CD4-positive, alpha-beta T cell treated with Interferon gamma for 1 hour (primary cell): ENCODE measurements around the gene TSPYL2.

ENCODE experiments used
- DNase-seq: peaks from one replicate; pipeline ENCODE4 v3.0.0-alpha.2; 2020

The TSPYL2 gene

DNA sequence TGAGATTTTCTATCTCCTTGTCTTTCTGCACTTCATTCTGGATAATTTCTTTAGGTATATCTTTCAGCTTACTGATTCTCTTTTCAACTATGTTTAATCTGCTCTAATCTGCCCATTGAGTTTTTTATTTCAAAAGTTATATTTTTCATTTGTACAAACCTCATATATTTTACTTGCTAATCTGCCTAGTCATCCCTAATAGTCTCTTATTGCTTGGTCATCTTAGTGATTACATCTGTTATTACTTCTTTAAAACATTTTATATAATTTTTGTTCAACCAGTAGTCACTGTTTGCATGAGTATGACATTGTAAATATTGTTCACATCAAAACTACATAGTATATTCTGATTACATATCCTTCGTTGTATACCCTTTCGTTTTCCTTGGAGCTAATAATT lies 44.2 kb downstream of the TSPYL2 start:
- DNase-seq, result no peak

DNA sequence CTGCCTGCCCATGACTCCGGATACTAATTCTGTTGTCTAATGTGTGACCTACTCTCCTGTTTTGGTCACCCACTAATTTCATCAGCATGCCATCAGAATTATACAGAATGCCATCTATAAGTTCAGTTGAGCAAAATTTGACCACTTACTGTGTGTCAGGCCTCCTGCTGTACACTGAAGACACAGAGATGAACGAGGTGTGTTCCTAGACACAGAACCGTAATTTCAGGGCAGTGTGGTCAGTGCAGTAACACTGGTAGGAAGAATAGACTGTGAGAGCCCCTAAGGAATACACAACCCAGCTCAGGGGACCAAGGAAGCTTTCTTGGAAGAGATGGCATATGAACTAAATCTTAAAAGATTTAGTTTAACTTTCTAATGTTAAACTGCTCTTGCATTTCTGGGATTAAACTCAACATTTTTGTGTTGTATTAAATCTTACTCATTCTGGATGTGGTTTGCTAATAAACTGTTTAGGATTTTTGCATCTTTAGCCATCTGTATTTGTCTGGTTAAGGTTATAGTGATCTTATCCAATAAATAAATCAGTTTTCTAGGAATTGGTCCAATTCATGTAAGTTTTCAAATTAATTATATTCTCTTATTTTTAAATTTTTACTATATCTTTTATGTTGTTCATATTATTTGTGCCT lies 46.1 kb downstream of the TSPYL2 start:
- no peak for DNase-seq

DNA sequence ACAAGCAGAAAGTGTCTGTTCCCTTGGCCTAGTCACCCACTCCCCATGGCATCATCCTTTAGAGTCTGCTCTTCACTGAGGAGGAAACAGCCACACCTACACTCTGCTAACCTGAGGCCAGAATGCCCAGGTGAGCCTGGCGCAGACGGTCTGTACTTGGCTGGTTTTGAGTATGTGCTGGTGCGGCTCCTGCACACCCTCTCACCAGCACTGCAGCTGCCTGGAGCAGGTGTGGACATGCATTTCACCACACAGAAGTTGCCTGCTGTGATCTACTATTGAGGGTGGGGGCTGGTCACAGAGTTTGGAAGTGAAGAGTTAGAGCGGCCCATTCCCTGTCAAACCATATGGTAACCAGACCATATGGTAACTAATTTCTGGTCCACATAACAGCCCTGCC lies 51.2 kb downstream of the TSPYL2 start:
- no peak for DNase-seq

DNA sequence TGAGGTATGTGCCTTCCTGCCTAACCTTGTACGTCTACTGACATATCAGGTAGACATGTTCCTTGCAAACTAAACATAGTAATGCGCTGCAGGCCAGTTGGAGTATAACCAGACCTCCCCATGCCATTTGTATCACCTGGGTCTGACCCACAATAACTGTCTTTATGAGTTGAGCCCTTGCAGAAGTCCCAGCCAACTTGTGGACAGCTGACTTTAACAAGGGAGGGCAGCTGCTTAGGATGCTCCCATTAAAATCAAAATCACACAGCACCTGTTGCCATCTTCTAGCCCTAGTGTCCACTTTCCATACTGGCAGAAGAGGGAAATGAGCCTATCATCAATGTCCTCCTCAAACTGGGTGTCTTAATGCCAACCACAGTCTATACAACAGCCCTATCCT lies 53.4 kb downstream of the TSPYL2 start:
- no peak for DNase-seq
